Transverse colon (tissue), 4 donors: ENCODE measurements around the gene GLIPR2.

Source experiments
- CTCF ChIP-seq, 5 experiments: fragments of 200-600 bp in 3 of 5; fragments of 450-650 bp in 2 of 5; sonication (generic) in 3 of 5; IDR thresholded peaks; 1 replicate in 2 of 5; 2 replicates in 3 of 5; pipeline ENCODE4 v1.5.1; 2016 to 2017; ENCODE audit warnings: antibody characterized with exemption in 5 of 5, inconsistent platforms in 3 of 5, mild to moderate bottlenecking in 2 of 5, moderate library complexity in 1 of 5
- EP300 ChIP-seq: sonication (generic); formaldehyde crosslinking; IDR thresholded peaks from one replicate; pipeline ENCODE4 v1.6.1; 2017; ENCODE audit warnings: antibody characterized with exemption, low read depth
- POLR2A ChIP-seq: fragments of 450-650 bp; IDR thresholded peaks from one replicate; pipeline ENCODE4 v1.6.1; 2016; ENCODE audit warnings: antibody characterized with exemption, mild to moderate bottlenecking, moderate library complexity
- POLR2AphosphoS5 ChIP-seq, 3 donors: sonication (generic); formaldehyde crosslinking; IDR thresholded peaks; one replicate each; pipeline ENCODE4 v1.6.1; 2016; ENCODE audit warnings: antibody characterized with exemption in 3 of 3

DNA sequence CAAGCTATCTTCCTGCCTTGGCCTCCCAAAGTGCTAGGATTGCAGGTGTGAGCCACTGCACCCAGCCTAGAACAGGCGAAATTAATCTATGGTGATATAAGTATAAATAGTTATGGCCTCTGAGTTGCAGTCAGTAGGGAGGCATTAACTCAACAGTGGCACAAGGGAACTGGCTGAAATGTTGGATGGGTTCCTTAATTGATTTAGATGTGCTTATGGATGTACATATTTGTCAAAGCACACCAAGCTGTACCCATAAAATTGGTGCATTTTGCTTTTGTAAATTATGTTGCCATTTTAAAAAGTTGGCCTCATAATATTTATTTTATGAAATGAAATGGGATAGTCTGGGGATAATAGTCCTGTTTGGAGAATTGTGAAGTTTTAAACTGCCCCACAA lies 36.8 kb upstream of the GLIPR2 start:
- TF ChIP-seq POLR2A, result no peak
- TF ChIP-seq CTCF (IDR thresholded peaks at IDR 0.05), result no peak
- TF ChIP-seq POLR2AphosphoS5 (IDR thresholded peaks at IDR 0.05), result no peak
- TF ChIP-seq EP300, result no peak
